NT2/D1 (cell line): ENCODE results near the gene KDM4C.

Experiments used
- SUZ12 ChIP-seq: IDR thresholded peaks from 2 replicates; pipeline ENCODE4 v1.6.1; 2011; ENCODE audit not compliant: insufficient read length, insufficient read depth; ENCODE audit errors: extremely low read depth
- YY1 ChIP-seq: IDR thresholded peaks from 2 replicates; pipeline ENCODE4 v1.6.1; 2011; ENCODE audit not compliant: insufficient read length, insufficient read depth
- ZNF274 ChIP-seq: IDR thresholded peaks from 2 replicates; pipeline ENCODE4 v1.6.1; 2011; ENCODE audit warnings: mild to moderate bottlenecking, low read depth, low read length

GRCh38 chr9:7081065-7081600, 323.4 kb downstream of the KDM4C start:
- TF ChIP-seq YY1, result no peak
- TF ChIP-seq SUZ12, result no peak
- no peak for TF ChIP-seq ZNF274
